G401 (cell line): ENCODE measurements around the gene UBE2Z. TPM values are rescaled to one million over a fixed set of nuclear protein-coding genes. Genes with fewer than 3 reads are reported as not detected.
A peak's percentile ranks its signal among the peaks of the same experiment; 100 is the strongest.

ENCODE experiments used
- DNase-seq: peaks from one replicate; pipeline ENCODE4 v3.0.0-alpha.2; 2015; ENCODE audit warnings: low spot score
- in situ Hi-C: cut with HindIII; loops from 2 replicates; pipeline ENCODE4 v1.10.0; 2016; ENCODE audit warnings: low sequenced_read_pairs, mixed read lengths
- total RNA-seq: library from RNA; depleted of rRNA; stranded (reverse); fragments of >200 nt; shearing (Covaris generic); gene quantifications from 2 replicates; pipeline ENCODE4 v1.2.3, GENCODE V29; 2014

The UBE2Z gene
- total RNA-seq, 1 experiment from 2014 or later, result 71.2 TPM

- in situ Hi-C loops, result no loop called here
Measured at GRCh38 chr17:48894886-48895285, 13.3 kb upstream of the UBE2Z start.

GRCh38 chr17:48901241-48901640, 7.0 kb upstream of the UBE2Z start:
- DNase-seq, result no peak
- in situ Hi-C loops, result no loop called here

More at GRCh38 chr17:48894886-48895285, 13.3 kb upstream of the UBE2Z start:
- no peak for DNase-seq

GRCh38 chr17:48903401-48903800, 4.8 kb upstream of the UBE2Z start:
- in situ Hi-C loops, result no loop called here

GRCh38 chr17:48904428-48904827, 3.8 kb upstream of the UBE2Z start:
- DNase-seq, result no peak
- in situ Hi-C loops, result no loop called here

More at GRCh38 chr17:48903401-48903800, 4.8 kb upstream of the UBE2Z start:
- DNase-seq, result no peak

GRCh38 chr17:48905987-48906515, 2.2 kb upstream of the UBE2Z start:
- DNase-seq, result no peak
- in situ Hi-C loops, result no loop called here

- in situ Hi-C loops, result no loop called here
- no peak for DNase-seq
Measured at GRCh38 chr17:48907713-48908046, 527 bp upstream of the UBE2Z start.

GRCh38 chr17:48908853-48909394, 717 bp downstream of the UBE2Z start:
- peak; percentile 45 for DNase-seq
- in situ Hi-C loops, result no loop called here

- no peak for DNase-seq
- in situ Hi-C loops, result no loop called here
Measured at GRCh38 chr17:48909783-48910182, 1.6 kb downstream of the UBE2Z start.

GRCh38 chr17:48910370-48910769, 2.2 kb downstream of the UBE2Z start:
- in situ Hi-C loops, result no loop called here
- DNase-seq, result no peak

GRCh38 chr17:48912476-48912875, 4.3 kb downstream of the UBE2Z start:
- in situ Hi-C loops, result no loop called here
- DNase-seq, result no peak

GRCh38 chr17:48915459-48916282, 7.5 kb downstream of the UBE2Z start:
- in situ Hi-C loops, result no loop called here
- no peak for DNase-seq

GRCh38 chr17:48925251-48925990, 17.2 kb downstream of the UBE2Z start:
- in situ Hi-C loops, result no loop called here
- no peak for DNase-seq

GRCh38 chr17:48925991-48926342, 17.8 kb downstream of the UBE2Z start:
- in situ Hi-C loops, result no loop called here
- DNase-seq, result no peak

- in situ Hi-C loops, result no loop called here
- no peak for DNase-seq
Measured at GRCh38 chr17:48927978-48928745, 20.0 kb downstream of the UBE2Z start.

- DNase-seq, result no peak
- in situ Hi-C loops, result no loop called here
Measured at GRCh38 chr17:48928876-48929811, 20.9 kb downstream of the UBE2Z start.

GRCh38 chr17:48929812-48930165, 21.6 kb downstream of the UBE2Z start:
- no peak for DNase-seq
- in situ Hi-C loops, result no loop called here

GRCh38 chr17:48930435-48930873, 22.2 kb downstream of the UBE2Z start:
- in situ Hi-C loops, result no loop called here
- no peak for DNase-seq

GRCh38 chr17:48933035-48933434, 24.8 kb downstream of the UBE2Z start:
- in situ Hi-C loops, result no loop called here
- DNase-seq, result no peak
